BLaER1 (cell line): ENCODE results near the gene ADSS1.
"Not testable (repeated sequence)": the region's sequence is repeated elsewhere in the genome, so short reads cannot be mapped to it uniquely, and the experiment has no call there.

Source experiments
- H3K27ac ChIP-seq: shearing (Covaris generic); formaldehyde crosslinking; 2 replicates; pipeline ENCODE4 v1.8.1; 2022
- H3K27me3 ChIP-seq: shearing (Covaris generic); formaldehyde crosslinking; 2 replicates; pipeline ENCODE4 v1.8.1; 2022
- H3K36me3 ChIP-seq: shearing (Covaris generic); formaldehyde crosslinking; 2 replicates; pipeline ENCODE4 v1.8.1; 2022
- H3K4me1 ChIP-seq: shearing (Covaris generic); formaldehyde crosslinking; 2 replicates; pipeline ENCODE4 v1.8.1; 2022
- H3K4me2 ChIP-seq: shearing (Covaris generic); formaldehyde crosslinking; 2 replicates; pipeline ENCODE4 v1.8.1; 2022
- H3K4me3 ChIP-seq: shearing (Covaris generic); formaldehyde crosslinking; 2 replicates; pipeline ENCODE4 v1.8.1; 2022
- H3K9ac ChIP-seq: shearing (Covaris generic); formaldehyde crosslinking; 2 replicates; pipeline ENCODE4 v1.8.1; 2022
- H3K9me3 ChIP-seq: shearing (Covaris generic); formaldehyde crosslinking; 2 replicates; pipeline ENCODE4 v1.8.1; 2022
- H4K20me1 ChIP-seq: shearing (Covaris generic); formaldehyde crosslinking; 2 replicates; pipeline ENCODE4 v1.8.1; 2022
- Cebpa-rat ChIP-seq: shearing (Covaris generic); IDR thresholded peaks from 2 replicates; pipeline ENCODE4 v1.8.1; 2022

Gene ADSS1

GRCh38 chr14:104745431-104745830, 21.4 kb downstream of the ADSS1 start:
- H3K4me2 ChIP-seq: no peak overlapping the region
- H3K27ac ChIP-seq: no peak overlapping the region
- H3K4me1 ChIP-seq: peaks cover 48% of the 10 kb centered on the region
- H4K20me1 ChIP-seq: no peaks in the 10 kb centered on the region
- no peak overlapping the region for H3K9ac ChIP-seq
- H3K27me3 ChIP-seq: no peaks in the 10 kb centered on the region
- H3K4me3 ChIP-seq: no peak overlapping the region
- TF ChIP-seq Cebpa-rat: no peak
- H3K36me3 ChIP-seq: no peaks in the 10 kb centered on the region; the same call in 1 of the 2 replicates
- H3K9me3 ChIP-seq: peaks cover 10% of the 10 kb centered on the region; the same call in 1 of the 2 replicates

GRCh38 chr14:104746071-104746545, 22.1 kb downstream of the ADSS1 start:
- no peaks in the 10 kb centered on the region for H3K27me3 ChIP-seq
- H3K4me2 ChIP-seq: no peak overlapping the region
- H3K4me1 ChIP-seq: peaks cover 44% of the 10 kb centered on the region
- no peak overlapping the region for H3K27ac ChIP-seq
- 0 out of 2 replicates have a peak overlapping the region, but pooled peaks have one; percentile 7 for H3K9ac ChIP-seq
- no peak for TF ChIP-seq Cebpa-rat
- H4K20me1 ChIP-seq: no peaks in the 10 kb centered on the region
- H3K36me3 ChIP-seq: no peaks in the 10 kb centered on the region; the same call in 1 of the 2 replicates
- no peak overlapping the region for H3K4me3 ChIP-seq
- peaks cover 17% of the 10 kb centered on the region; the same call in 1 of the 2 replicates for H3K9me3 ChIP-seq

DNA sequence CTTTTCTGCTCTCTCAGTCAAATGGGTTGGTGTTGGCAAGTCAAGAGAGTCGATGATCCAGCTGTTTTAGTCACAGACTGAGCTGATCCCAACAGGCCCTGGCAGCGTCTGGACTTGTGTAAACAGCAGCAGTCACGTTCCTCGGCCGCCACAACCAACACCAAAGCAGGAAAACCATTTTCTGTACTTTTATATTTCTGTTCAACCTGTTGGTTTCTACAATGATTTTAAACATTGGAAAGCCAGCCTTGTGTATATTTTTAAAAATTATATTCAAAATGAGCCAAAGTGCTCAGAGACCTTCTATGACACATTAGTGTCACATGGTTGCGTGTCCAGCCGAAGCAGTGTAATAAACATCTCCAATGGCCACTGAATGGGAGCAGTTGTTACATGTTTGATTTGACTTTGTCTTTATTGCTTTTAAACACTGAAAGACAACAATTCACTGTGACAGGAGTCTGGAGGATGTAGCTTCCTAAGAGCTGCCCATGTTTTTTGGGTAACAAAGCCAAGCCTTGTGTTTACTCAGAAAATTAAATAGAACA, 23.0 kb downstream of the ADSS1 start:
- H3K27ac ChIP-seq: no peak overlapping the region

GRCh38 chr14:104747876-104748275, 23.8 kb downstream of the ADSS1 start:
- Histone ChIP-seq H3K4me2 (no peak overlapping the region), H3K9me3 (peaks cover 21% of the 10 kb centered on the region; the same call in 1 of the 2 replicates), H3K27me3 (no peaks in the 10 kb centered on the region), H4K20me1 (no peaks in the 10 kb centered on the region), H3K27ac (no peak overlapping the region), H3K9ac (no peak overlapping the region), H3K4me1 (peaks cover 39% of the 10 kb centered on the region), H3K4me3 (no peak overlapping the region), H3K36me3 (no peaks in the 10 kb centered on the region; the same call in 1 of the 2 replicates)
- no peak for TF ChIP-seq Cebpa-rat

More for the DNA sequence above, 23.0 kb downstream of the ADSS1 start:
- Histone ChIP-seq H4K20me1 (no peaks in the 10 kb centered on the region), H3K4me2 (no peak overlapping the region), H3K4me1 (peaks cover 45% of the 10 kb centered on the region), H3K9ac (no peak overlapping the region), H3K27me3 (no peaks in the 10 kb centered on the region), H3K9me3 (peaks cover 21% of the 10 kb centered on the region; the same call in 1 of the 2 replicates), H3K4me3 (no peak overlapping the region), H3K36me3 (no peaks in the 10 kb centered on the region; the same call in 1 of the 2 replicates)
- no peak for TF ChIP-seq Cebpa-rat

GRCh38 chr14:104749111-104749649, 25.2 kb downstream of the ADSS1 start:
- no peaks in the 10 kb centered on the region; the same call in 1 of the 2 replicates for H3K36me3 ChIP-seq
- H3K9ac ChIP-seq: peak overlapping the region; percentile 45
- peaks cover 41% of the 10 kb centered on the region for H3K4me1 ChIP-seq
- 0 out of 2 replicates have a peak overlapping the region, but pooled peaks have one; percentile 48 for H3K27ac ChIP-seq
- no peak overlapping the region for H3K4me3 ChIP-seq
- peaks cover 21% of the 10 kb centered on the region; the same call in 1 of the 2 replicates for H3K9me3 ChIP-seq
- TF ChIP-seq Cebpa-rat: no peak
- H3K27me3 ChIP-seq: no peaks in the 10 kb centered on the region
- peaks cover 11% of the 10 kb centered on the region for H4K20me1 ChIP-seq
- peak overlapping the region; percentile 51 for H3K4me2 ChIP-seq

DNA sequence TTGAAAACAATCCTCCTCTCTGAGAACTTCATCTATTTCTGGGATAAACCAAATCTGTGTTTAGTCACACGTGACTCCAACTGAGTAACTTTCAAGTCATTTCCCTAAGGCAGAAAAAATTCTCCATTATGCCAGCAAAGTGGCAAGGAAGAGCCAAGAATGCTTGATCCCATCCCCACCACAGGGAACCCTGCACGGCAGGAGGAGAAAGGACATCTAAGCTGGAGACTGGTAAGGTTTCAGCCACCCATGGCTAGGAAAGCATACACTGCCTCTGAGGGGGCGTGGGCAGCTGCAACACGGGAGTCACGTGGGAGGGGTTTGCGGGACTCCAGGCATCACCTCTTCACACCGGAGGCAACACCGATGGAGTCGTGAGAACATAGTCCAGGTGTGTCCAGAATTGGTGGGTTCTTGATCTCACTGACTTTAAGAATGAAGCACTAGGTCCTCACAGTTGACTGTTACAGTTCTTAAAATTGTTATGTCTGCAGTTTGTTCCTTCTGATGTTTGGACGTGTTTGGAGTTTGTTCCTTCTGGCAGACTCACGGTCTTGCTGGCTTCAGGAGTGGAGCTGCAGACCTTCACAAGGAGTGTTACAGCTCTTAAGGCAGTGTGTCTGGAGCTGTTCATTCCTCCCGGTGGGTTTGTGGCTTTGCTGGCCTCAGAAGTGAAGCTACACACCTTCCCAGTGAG, 26.2 kb downstream of the ADSS1 start:
- Histone ChIP-seq H3K4me3 (no peak overlapping the region), H3K9ac (no peak overlapping the region), H3K27ac (no peak overlapping the region), H3K9me3 (peaks cover 21% of the 10 kb centered on the region; the same call in 1 of the 2 replicates), H3K4me2 (no peak overlapping the region), H3K27me3 (no peaks in the 10 kb centered on the region), H3K36me3 (peaks cover 9% of the 10 kb centered on the region), H3K4me1 (peaks cover 51% of the 10 kb centered on the region), H4K20me1 (peaks cover 22% of the 10 kb centered on the region)
- TF ChIP-seq Cebpa-rat: no peak

GRCh38 chr14:104750753-104751057, 26.7 kb downstream of the ADSS1 start:
- Histone ChIP-seq H3K9me3 (peaks cover 21% of the 10 kb centered on the region; the same call in 1 of the 2 replicates), H4K20me1 (peaks cover 27% of the 10 kb centered on the region), H3K4me1 (peaks cover 55% of the 10 kb centered on the region), H3K36me3 (peaks cover 14% of the 10 kb centered on the region)
- H3K27me3 ChIP-seq, H3K4me2 ChIP-seq, H3K27ac ChIP-seq, H3K4me3 ChIP-seq, H3K9ac ChIP-seq: not testable (repeated sequence)

GRCh38 chr14:104751539-104752422, 27.8 kb downstream of the ADSS1 start:
- Histone ChIP-seq H3K4me3 (peak overlapping the region; percentile 91), H3K27ac (peak overlapping the region; percentile 94), H4K20me1 (peaks cover 37% of the 10 kb centered on the region), H3K36me3 (peaks cover 25% of the 10 kb centered on the region), H3K27me3 (no peaks in the 10 kb centered on the region), H3K9me3 (peaks cover 21% of the 10 kb centered on the region; the same call in 1 of the 2 replicates), H3K4me2 (peak overlapping the region; percentile 93), H3K9ac (peak overlapping the region; percentile 88), H3K4me1 (peaks cover 59% of the 10 kb centered on the region)
- TF ChIP-seq Cebpa-rat: no peak

GRCh38 chr14:104752423-104752734, 28.4 kb downstream of the ADSS1 start:
- Histone ChIP-seq H3K9ac (peak overlapping the region; percentile 88), H3K4me3 (peak overlapping the region; percentile 91), H3K27me3 (no peaks in the 10 kb centered on the region), H3K4me2 (peak overlapping the region; percentile 93), H3K27ac (peak overlapping the region; percentile 94), H4K20me1 (peaks cover 43% of the 10 kb centered on the region), H3K9me3 (peaks cover 21% of the 10 kb centered on the region; the same call in 1 of the 2 replicates), H3K36me3 (peaks cover 31% of the 10 kb centered on the region), H3K4me1 (peaks cover 65% of the 10 kb centered on the region)
- no peak for TF ChIP-seq Cebpa-rat
